ENCODE measurements around the gene SLCO1A2. TPM values are rescaled to one million over a fixed set of nuclear protein-coding genes. Genes with fewer than 3 reads are reported as not detected.
A peak's percentile ranks its signal among the peaks of the same experiment; 100 is the strongest.

Gene SLCO1A2
- total and polyA plus RNA-seq, 2 of the 13 experiments (the other 11 are each of a cell fraction or from before 2014, with no cell fraction given), result not detected

GRCh38 chr12:21350975-21351374 is 16.3 kb upstream of the SLCO1A2 start (continued):
- 0 out of 2 replicates have a peak, but pooled peaks have one; percentile 23 for TF ChIP-seq ZBTB25 (CRISPR knock-in tag; IDR thresholded peaks at IDR 0.05)
- peak; percentile 80; the same call in 1 of the 2 replicates for TF ChIP-seq FOXK1 (CRISPR knock-in tag; IDR thresholded peaks at IDR 0.05; ENCODE audit: borderline replicate concordance, low read depth)
- 0 out of 2 replicates have a peak, but pooled peaks have one; percentile 23 for TF ChIP-seq ZNF205 (CRISPR knock-in tag; IDR thresholded peaks at IDR 0.05)
- TF ChIP-seq PHF20 (CRISPR knock-in tag; IDR thresholded peaks at IDR 0.05), result no peak
- TF ChIP-seq RARA (CRISPR knock-in tag; IDR thresholded peaks at IDR 0.05), result peak; percentile 95
- no peak for TF ChIP-seq CHCHD3 (CRISPR knock-in tag; IDR thresholded peaks at IDR 0.05)
- TF ChIP-seq TFAP4 (IDR thresholded peaks at IDR 0.05; ENCODE audit: borderline replicate concordance, low read depth), result peak; percentile 34
- TF ChIP-seq HINFP (CRISPR knock-in tag; IDR thresholded peaks at IDR 0.05; ENCODE audit: low read depth), result no peak
- TF ChIP-seq ZNF296 (CRISPR knock-in tag; conservative IDR thresholded peaks at IDR 0.05), result no peak
- peak; percentile 77 for TF ChIP-seq PATZ1 (CRISPR knock-in tag; IDR thresholded peaks at IDR 0.05)
- TF ChIP-seq SOX6 (IDR thresholded peaks at IDR 0.05), result no peak
- TF ChIP-seq SOX6 (CRISPR knock-in tag; IDR thresholded peaks at IDR 0.05), result peak; percentile 69
- TF ChIP-seq IRF2 (CRISPR knock-in tag; IDR thresholded peaks at IDR 0.05), result 0 out of 2 replicates have a peak, but pooled peaks have one; percentile 38
- peak; percentile 97 for TF ChIP-seq SIX4 (CRISPR knock-in tag; IDR thresholded peaks at IDR 0.05)
- peak; percentile 98 for TF ChIP-seq ZNF644 (CRISPR knock-in tag; IDR thresholded peaks at IDR 0.05; ENCODE audit: low read depth)
- TF ChIP-seq GATA4 (IDR thresholded peaks at IDR 0.05; ENCODE audit: borderline replicate concordance, low read depth), result peak; percentile 66; the same call in 1 of the 2 replicates
- no peak for TF ChIP-seq GPN1 (CRISPR knock-in tag; IDR thresholded peaks at IDR 0.05; ENCODE audit: borderline replicate concordance)
- TF ChIP-seq ZNF609 (CRISPR knock-in tag; IDR thresholded peaks at IDR 0.05; ENCODE audit: borderline replicate concordance), result peak; percentile 97
- peak; percentile 40 for TF ChIP-seq MIXL1 (CRISPR knock-in tag; IDR thresholded peaks at IDR 0.05)
- TF ChIP-seq HDAC2 (CRISPR knock-in tag; IDR thresholded peaks at IDR 0.05), result peak; percentile 66; the same call in 1 of the 2 replicates
- TF ChIP-seq ZNF143 (CRISPR knock-in tag; IDR thresholded peaks at IDR 0.05), result no peak
- TF ChIP-seq FOXA1 (IDR thresholded peaks at IDR 0.05), result peak; percentile 73
- TF ChIP-seq FOXA1 (CRISPR knock-in tag; IDR thresholded peaks at IDR 0.05), result peak; percentile 92
